ENCODE results near the gene HSF5. TPM values are rescaled to one million over a fixed set of nuclear protein-coding genes. Genes with fewer than 3 reads are reported as not detected.

The HSF5 gene
- total and polyA plus RNA-seq, 2 of the 4 experiments (the other 2 are of a cell fraction) = not detected

DNA sequence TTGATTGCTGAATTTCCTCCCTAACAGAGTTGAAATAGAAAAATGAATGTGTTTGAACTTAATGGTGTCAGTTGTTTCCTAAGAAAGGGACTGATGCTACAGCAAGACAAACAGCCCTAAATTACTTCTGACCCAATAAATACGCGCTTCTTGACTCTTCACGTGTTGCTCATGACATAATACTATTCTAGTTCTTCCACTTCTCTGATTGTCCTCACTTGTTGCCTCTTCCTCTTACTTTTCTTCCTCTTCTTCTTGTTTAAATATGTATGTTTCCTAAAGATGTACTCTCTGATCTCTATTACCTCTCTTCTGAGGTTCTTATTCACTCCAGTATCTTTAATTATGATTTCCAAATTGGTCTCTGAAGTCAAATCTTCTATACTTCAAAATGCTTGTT is 103.3 kb downstream of the HSF5 start:
- H3K23ac ChIP-seq (ENCODE audit: low read depth, low read length) = no peak overlapping the region
- H3K9me1 ChIP-seq (ENCODE audit: insufficient read depth, low read length) = no peaks in the 10 kb centered on the region
- H3K9ac ChIP-seq (ENCODE audit: low read depth, low read length) = no peak overlapping the region
- H3K4me3 ChIP-seq (ENCODE audit: insufficient read depth, low read depth, low read length) = no peak overlapping the region
- ChIA-PET POLR2A (ENCODE audit: unreplicated experiment) (no interaction called here), CTCF (no interaction called here)
- no CpG with 5 or more reads among the region's 3 CpGs for WGBS, 2 experiments (ENCODE audit: extremely low coverage in 2 of 2, insufficient read length in 1 of 2)
- no peak overlapping the region for H2BK20ac ChIP-seq (ENCODE audit: low read depth, low read length)
- H3K27me3 ChIP-seq (ENCODE audit: control insufficient read depth, insufficient read depth, low read length) = peaks cover 14% of the 10 kb centered on the region
- H4K8ac ChIP-seq (ENCODE audit: low read depth in 2 of 2, low read length in 2 of 2) = no peak overlapping the region
- no TSS peak for BruUV-seq (replicated peaks)
- DNase-seq = no peak
- ATAC-seq (ENCODE audit: low read depth) = no peak
- H3K9me3 ChIP-seq (ENCODE audit: control insufficient read depth, insufficient read depth, low read length) = no peaks in the 10 kb centered on the region
- no peak overlapping the region for H2BK120ac ChIP-seq (ENCODE audit: low read depth, low read length)
- in situ Hi-C loops (cut with MboI; ENCODE audit: low sequenced_read_pairs) (no loop called here), intact Hi-C loops (cut with micrococcal nuclease) (no loop called here), dilution Hi-C loops (cut with HindIII; ENCODE audit: low sequenced_read_pairs, unreplicated experiment) (no loop called here)
- H2BK15ac ChIP-seq (ENCODE audit: low read depth, low read length) = no peak overlapping the region
- no peak overlapping the region for H2AFZ ChIP-seq (replicated peaks; ENCODE audit: low read length, poor library complexity)
- no peak overlapping the region for H3K56ac ChIP-seq (ENCODE audit: extremely low read depth, insufficient read depth, low read length)
- H3K79me1 ChIP-seq (ENCODE audit: low read depth in 1 of 2, low read length in 2 of 2) = no peaks in the 10 kb centered on the region
- no peak overlapping the region for H4K91ac ChIP-seq (ENCODE audit: insufficient read depth, low read depth, low read length)
- no peaks in the 10 kb centered on the region for H3K36me3 ChIP-seq (ENCODE audit: control insufficient read depth, insufficient read depth, low read length)
- no peaks in the 10 kb centered on the region for H3K4me1 ChIP-seq (ENCODE audit: control insufficient read depth, insufficient read depth, low read length)
- no peak overlapping the region for H3K4ac ChIP-seq (ENCODE audit: low read depth, low read length)
- H3K27ac ChIP-seq (ENCODE audit: insufficient read depth, low read length) = no peak overlapping the region
- no peak overlapping the region for H2BK5ac ChIP-seq (ENCODE audit: low read depth, low read length, poor library complexity, severe bottlenecking)
- TF ChIP-seq FOS (IDR thresholded peaks at IDR 0.05; ENCODE audit: low read depth, low read length) = no peak
- no peak overlapping the region for H2AK9ac ChIP-seq (replicated peaks; ENCODE audit: low read depth, low read length, poor library complexity)
- H2AK5ac ChIP-seq (ENCODE audit: low read depth, low read length) = no peak overlapping the region
- no peak overlapping the region for H4K5ac ChIP-seq (ENCODE audit: low read depth, low read length)
- no peak overlapping the region for H3K18ac ChIP-seq (ENCODE audit: low read depth, low read length)
- no peaks in the 10 kb centered on the region for H4K20me1 ChIP-seq (ENCODE audit: insufficient read depth, low read length)
- H3K4me2 ChIP-seq (ENCODE audit: low read depth, low read length) = no peak overlapping the region
- H3K14ac ChIP-seq (replicated peaks; ENCODE audit: low read depth, low read length) = no peak overlapping the region

All from IMR-90 (cell line).